ENCODE measurements around the gene PKP3.
"Not testable (repeated sequence)": the region's sequence is repeated elsewhere in the genome, so short reads cannot be mapped to it uniquely, and the experiment has no call there.

Gene PKP3

DNA sequence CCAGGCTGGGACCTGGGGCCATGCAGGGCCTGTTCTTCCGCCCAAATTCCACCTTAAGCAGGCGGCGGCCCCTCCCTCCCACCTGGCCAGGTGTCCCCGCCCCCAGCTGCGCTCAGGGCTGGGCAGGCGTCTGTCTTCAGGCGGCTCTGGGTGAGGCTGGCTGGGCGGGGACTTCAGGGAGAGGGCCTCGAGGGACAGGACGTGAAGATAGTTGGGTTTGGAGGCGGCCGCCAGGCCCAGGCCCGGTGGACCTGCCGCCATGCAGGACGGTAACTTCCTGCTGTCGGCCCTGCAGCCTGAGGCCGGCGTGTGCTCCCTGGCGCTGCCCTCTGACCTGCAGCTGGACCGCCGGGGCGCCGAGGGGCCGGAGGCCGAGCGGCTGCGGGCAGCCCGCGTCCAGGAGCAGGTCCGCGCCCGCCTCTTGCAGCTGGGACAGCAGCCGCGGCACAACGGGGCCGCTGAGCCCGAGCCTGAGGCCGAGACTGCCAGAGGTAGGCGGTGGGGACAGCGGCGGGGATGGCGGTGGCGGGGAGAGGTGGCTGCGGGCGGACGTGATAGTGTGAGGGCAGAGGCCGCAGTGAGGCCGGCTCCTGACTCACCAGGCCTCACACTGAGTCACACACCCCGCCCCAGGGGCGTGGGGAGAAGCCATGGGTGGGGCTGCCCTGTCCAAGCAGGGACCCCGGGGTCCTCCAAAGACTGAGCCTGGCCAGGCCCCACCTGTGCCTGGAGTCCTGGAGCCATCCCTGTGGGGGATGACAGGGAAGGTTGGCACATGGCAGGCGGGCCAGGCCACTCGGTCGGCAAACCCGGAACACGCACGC is at the start of gene PKP3:
Gene PKP3 (plus strand): TSS at position 176 of the 824 bp plus-strand sequence. CDS start 84 bp downstream, at position 260.
- DNase-seq = no peak

DNA sequence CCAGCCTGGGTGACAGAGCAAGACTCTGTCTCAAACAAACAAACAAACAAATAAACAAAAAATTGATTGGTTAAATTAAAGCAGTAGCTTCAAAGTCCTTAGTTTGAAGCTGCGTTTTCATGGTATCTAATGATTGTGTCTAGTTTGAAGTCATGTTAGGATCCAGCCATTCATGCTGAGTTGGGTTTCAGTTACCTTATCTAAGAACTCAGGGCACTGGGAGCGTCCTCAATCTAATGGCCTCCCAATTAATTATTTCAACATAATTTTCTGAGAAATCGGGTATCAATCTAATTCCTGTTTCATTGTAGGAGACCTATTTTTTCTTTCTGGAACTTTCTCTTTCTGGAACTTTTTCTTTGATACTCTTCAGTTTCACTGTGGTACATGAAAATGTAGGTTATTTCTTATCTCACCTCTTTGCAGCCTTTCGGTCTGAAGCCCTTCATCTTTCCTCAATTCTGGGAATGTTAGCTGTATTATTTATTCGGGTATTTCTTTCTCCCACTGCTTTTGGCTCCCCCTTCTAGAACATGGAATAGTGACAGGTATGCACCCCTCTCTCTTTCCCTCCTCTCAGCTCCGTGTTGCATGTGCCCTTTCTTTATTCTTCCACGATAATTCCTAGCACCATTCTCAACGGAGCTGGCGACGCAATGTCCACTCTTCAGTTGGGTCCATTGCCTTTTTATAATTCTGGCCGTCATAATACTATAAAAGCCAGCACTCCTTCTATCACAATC is 49.0 kb upstream of the PKP3 start:
- no peak for DNase-seq

DNA sequence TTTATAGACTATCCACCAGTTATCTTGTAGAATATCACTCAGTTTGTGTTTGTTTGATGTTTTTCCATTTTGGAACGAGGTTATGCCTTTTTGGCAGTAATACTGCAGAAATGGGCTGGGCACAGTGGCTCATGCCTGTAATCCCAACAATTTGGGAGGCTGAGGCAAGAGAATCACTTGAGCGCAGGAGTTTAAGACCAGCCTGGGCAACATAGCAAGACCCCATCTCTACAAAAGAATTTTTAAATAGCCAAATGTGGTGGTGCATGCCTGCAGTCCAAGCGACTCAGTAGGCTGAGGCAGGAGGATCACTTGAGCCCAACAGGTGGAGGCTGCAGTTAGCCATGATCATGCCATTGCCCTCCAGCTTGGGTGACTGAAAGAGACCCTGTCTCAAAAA is 47.5 kb upstream of the PKP3 start:
- DNase-seq = no peak

DNA sequence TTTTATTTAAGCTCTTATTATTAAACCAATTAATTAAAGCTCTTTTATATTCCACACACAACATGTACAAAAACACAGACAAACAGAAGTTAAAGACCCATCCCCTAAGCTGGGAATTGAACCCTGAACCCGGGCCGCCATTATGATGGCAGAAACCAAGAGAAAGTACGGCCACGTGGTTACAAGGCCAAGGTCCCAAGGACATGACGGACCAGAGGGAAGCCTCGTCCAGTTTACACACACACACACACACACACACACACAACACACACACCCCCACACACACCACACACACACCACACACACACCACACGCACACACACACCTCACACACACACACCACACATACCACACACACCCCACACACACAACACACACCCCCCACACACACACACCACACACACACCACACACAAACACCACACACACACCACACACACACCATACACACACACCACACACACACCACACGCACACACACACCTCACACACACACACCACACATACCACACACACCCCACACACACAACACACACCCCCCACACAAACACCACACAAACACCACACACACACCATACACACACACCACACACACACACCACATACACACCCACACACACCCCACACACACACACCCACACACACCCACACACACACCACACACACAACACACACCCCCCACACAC is 44.6 kb upstream of the PKP3 start:
- not testable (repeated sequence) for DNase-seq

DNA sequence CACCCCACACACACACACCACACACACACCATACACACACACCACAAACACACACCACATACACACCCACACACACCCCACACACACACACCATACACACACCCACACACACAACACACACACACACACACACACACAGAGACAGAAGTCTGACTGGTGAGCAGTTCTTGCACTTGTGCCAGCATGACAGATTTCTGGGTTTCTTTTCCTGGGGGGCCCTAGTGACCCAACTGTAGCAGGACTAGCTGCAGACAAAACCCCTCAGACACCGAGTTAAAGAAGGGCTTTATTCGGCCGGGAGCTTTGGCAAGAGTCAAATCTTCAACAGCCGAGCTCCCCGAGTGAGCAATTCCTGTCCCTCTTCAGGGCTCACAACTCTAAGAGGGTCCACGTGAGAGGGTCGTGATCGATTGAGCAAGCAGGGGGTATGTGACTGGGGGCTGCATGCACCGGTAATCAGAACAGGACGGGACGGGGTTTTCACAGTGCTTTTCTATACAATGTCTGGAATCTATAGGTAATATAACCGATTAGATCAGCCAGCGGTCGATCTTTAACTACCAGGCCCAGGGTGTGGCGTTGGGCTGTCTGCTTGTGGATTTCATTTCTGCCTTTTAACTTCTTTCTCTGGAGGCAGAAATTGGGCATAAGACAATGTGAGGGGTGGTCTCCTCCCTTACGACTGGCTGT is 43.8 kb upstream of the PKP3 start:
- DNase-seq = not testable (repeated sequence)

GRCh38 chr11:350723-351255 is 43.2 kb upstream of the PKP3 start:
- DNase-seq = no peak

DNA sequence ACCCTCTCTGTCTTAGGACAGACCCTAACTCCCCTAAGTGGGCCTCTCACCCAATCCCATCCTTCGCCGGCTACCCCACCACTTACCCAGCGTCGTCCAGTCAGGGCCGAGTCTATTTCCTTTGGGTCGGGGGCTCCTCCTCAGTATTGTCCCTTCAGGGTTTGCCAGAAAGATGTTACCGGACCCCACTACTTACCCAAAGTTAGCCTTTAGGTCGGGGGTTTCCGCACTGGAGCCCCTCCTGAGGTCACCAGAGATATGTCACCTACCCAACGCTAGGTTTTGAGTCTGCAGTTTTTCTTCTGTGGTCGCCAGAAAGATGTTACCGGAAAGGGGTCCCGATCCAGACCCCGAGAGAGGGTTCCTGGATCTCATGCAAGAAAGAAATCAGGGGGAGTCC is 42.6 kb upstream of the PKP3 start:
- no peak for DNase-seq

- DNase-seq = no peak
Observed at GRCh38 chr11:352456-353031, 41.5 kb upstream of the PKP3 start.

- no peak for DNase-seq
Observed at GRCh38 chr11:353179-353873, 40.7 kb upstream of the PKP3 start.

DNA sequence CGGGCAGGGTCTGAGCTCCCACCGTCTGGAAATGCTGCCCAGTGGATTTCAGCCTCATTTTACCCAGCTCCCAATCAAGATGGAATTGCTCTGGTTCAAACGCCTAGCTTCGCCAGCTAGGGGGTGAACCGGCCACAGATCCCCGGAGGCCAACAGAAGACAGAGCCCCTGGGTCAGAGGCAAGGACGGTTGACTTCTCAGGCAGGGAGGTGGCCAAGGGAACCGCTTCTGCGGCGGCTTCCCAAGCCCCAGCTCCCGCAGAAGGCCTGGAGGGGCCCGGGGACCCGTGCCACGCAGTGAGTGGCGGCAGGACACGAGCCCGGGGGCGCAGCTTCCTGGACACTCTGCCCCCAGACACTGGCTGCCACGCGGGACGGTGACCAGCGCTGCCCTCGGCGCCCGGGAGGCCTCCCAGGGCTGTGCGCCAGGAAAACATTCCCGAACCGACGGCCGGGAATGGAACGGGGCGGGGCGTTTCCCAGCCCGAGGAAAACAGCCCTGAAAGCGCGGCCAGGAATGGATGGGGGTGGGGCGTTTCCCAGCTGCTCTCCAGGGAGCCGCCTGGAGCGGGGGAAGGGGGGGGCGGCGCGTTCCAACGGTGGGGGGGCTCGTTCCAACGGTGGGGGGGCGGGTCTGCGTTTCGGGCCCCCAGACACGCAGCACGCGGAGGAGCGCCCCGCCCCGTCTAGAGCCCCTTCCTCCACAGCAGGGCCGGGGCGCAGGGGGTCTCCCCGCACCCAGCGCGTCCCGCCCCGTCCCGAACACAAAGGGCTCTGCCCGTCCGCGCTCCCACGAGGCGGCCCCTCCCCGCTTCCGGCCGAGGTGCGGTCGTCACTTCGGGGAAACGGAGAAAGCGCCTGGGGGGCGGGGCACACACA is 38.2 kb upstream of the PKP3 start:
- DNase-seq = peak; percentile 85

- DNase-seq = no peak
Observed at GRCh38 chr11:356610-357009, 37.4 kb upstream of the PKP3 start.

GRCh38 chr11:357582-357981 is 36.4 kb upstream of the PKP3 start:
- no peak for DNase-seq

GRCh38 chr11:358129-358800 is 35.7 kb upstream of the PKP3 start:
- no peak for DNase-seq

DNA sequence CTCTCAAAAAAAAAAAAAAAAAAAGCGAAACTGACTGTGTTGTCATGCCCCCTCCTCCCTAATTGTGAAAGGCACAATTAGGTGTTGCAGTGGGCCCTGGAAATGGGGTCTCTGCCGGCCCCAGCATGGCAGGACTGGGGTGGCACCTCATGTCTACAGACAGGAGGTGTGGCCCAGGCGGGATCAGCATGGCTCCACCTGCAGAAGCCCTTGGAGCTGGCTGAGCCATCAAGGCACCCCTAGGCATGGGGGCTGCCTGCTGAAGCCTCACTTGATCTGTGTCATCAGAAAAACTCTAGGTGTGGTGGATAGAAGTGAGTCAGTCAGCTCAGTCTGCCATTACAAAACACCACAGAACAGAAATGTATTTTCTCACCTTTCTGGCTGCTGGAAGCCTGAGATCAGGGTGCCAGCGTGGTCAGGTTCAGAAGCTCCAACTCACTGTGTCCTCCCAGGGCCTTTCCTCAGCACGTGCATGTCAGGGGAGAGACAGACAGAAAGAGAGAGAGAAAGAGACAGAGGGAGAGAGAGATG is 34.8 kb upstream of the PKP3 start:
- peak; percentile 50 for DNase-seq

DNA sequence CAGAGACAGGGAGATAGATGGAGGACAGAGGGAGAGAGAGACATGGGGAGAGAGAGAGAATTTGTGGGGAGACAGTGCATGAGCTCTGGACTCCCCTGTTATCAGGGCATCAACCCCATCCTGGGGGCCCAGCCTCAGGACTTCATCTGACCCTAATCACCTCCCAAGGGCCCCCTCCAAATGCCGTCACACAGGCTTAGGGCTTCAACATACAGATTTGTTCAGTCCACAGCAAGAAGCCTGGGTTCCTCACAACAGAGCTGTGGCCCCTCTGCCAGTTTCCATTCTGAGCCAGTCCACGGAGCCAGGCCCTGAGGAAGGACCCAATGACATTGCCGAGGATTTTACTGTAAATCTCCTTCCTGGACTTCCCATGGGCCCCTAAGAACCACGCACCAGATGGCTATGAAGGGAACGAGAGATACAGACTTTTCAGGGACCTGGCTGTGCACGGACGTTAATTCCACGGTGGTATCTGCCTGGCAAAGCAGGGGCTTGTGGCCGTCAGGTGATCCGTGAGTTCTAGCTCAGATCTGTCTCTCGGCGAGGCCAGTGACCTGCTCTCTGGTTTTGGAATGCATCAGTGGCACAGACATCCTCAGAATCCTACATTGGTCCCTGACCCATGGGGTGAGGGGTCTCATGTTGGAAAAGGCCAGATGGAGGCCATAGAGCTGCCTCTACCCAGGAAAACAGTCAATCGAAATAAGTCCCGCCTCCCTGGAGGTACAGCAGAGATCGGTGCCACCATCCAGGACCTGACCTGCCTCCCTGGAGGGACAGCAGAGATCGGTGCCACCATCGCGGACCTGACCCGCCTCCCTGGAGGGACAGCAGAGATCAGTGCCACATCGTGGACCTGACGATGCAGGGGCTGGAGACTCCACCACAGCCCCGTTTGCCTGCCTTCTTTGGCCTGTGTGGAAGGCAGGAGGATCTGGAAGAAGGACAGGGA is 33.4 kb upstream of the PKP3 start:
- DNase-seq = no peak

- DNase-seq = no peak
Observed at GRCh38 chr11:362642-363442, 31.2 kb upstream of the PKP3 start.

DNA sequence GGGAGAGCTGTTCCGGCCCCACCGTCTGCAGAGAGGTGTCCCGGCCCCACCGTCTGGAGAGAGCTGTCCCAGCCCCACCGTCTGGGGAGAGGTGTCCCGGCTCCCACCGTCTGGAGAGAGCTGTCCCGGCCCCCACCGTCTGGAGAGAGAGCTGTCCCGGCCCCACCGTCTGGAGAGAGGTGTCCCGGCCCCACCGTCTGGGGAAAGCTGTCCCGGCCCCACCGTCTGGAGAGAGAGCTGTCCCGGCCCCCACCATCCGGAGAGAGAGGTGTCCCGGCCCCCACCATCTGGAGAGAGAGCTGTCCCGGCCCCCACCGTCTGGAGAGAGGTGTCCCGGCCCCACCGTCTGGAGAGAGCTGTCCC is 30.6 kb upstream of the PKP3 start:
- not testable (repeated sequence) for DNase-seq
